ENCODE measurements around the gene SAFB.

The SAFB gene

GRCh38 chr19:5681391-5682106, 58.7 kb downstream of the SAFB start:
- no peak for ATAC-seq
- no peak for TF ChIP-seq OSR1 (CRISPR knock-in tag; IDR thresholded peaks at IDR 0.05)
- no peak for TF ChIP-seq ZFP3 (CRISPR knock-in tag; IDR thresholded peaks at IDR 0.05)
- TF ChIP-seq POU6F1 (CRISPR knock-in tag; IDR thresholded peaks at IDR 0.05; ENCODE audit: borderline replicate concordance, low read depth), result no peak
- TF ChIP-seq CREB5 (CRISPR knock-in tag; IDR thresholded peaks at IDR 0.05; ENCODE audit: low read depth), result no peak
- no peak for TF ChIP-seq GLIS3 (CRISPR knock-in tag; IDR thresholded peaks at IDR 0.05)
- TF ChIP-seq PATZ1 (CRISPR knock-in tag; IDR thresholded peaks at IDR 0.05; ENCODE audit: borderline replicate concordance), result no peak
- TF ChIP-seq ZFP30 (CRISPR knock-in tag; IDR thresholded peaks at IDR 0.05), result no peak
- TF ChIP-seq ZNF565 (CRISPR knock-in tag; conservative IDR thresholded peaks at IDR 0.05; ENCODE audit: low read depth), result no peak
- no peak for TF ChIP-seq BACH2 (CRISPR knock-in tag; IDR thresholded peaks at IDR 0.05; ENCODE audit: borderline replicate concordance)
- no peak for TF ChIP-seq TSHZ2 (CRISPR knock-in tag; IDR thresholded peaks at IDR 0.05)
- no peak for TF ChIP-seq CSDC2 (CRISPR knock-in tag; IDR thresholded peaks at IDR 0.05)
- no peak for TF ChIP-seq TOX (CRISPR knock-in tag; IDR thresholded peaks at IDR 0.05; ENCODE audit: borderline replicate concordance)
- no peak for TF ChIP-seq ZNF8 (CRISPR knock-in tag; IDR thresholded peaks at IDR 0.05)
- no peak for TF ChIP-seq CSRNP3 (CRISPR knock-in tag; IDR thresholded peaks at IDR 0.05)
- no peak for TF ChIP-seq TCF4 (CRISPR knock-in tag; IDR thresholded peaks at IDR 0.05; ENCODE audit: borderline replicate concordance)
- no peak for TF ChIP-seq ESRRG (CRISPR knock-in tag; IDR thresholded peaks at IDR 0.05)

GRCh38 chr19:5682107-5682482, 59.2 kb downstream of the SAFB start:
- no peak for ATAC-seq
- TF ChIP-seq ZNF565 (CRISPR knock-in tag; conservative IDR thresholded peaks at IDR 0.05; ENCODE audit: low read depth), result no peak
- no peak for TF ChIP-seq ZNF8 (CRISPR knock-in tag; IDR thresholded peaks at IDR 0.05)
- no peak for TF ChIP-seq GLIS3 (CRISPR knock-in tag; IDR thresholded peaks at IDR 0.05)
- TF ChIP-seq ZFP3 (CRISPR knock-in tag; IDR thresholded peaks at IDR 0.05), result no peak
- no peak for TF ChIP-seq ISL1 (CRISPR knock-in tag; IDR thresholded peaks at IDR 0.05)
- no peak for TF ChIP-seq ESRRG (CRISPR knock-in tag; IDR thresholded peaks at IDR 0.05)
- TF ChIP-seq ZNF70 (CRISPR knock-in tag; IDR thresholded peaks at IDR 0.05), result no peak
- no peak for TF ChIP-seq BACH2 (CRISPR knock-in tag; IDR thresholded peaks at IDR 0.05; ENCODE audit: borderline replicate concordance)
- no peak for TF ChIP-seq RARB (CRISPR knock-in tag; IDR thresholded peaks at IDR 0.05)
- no peak for TF ChIP-seq PPARA (CRISPR knock-in tag; IDR thresholded peaks at IDR 0.05; ENCODE audit: borderline replicate concordance)
- TF ChIP-seq TSHZ2 (CRISPR knock-in tag; IDR thresholded peaks at IDR 0.05), result no peak
